HepG2 (cell line): ENCODE results near the gene NAV2. TPM values are rescaled to one million over a fixed set of nuclear protein-coding genes. Genes with fewer than 3 reads are reported as not detected.

ENCODE experiments used
- ATF6 ChIP-seq: sonication (generic); formaldehyde crosslinking; conservative IDR thresholded peaks from 2 replicates; pipeline ENCODE4 v1.4.0; 2020; ENCODE audit warnings: missing genetic modification reagents
- GMEB1 ChIP-seq: sonication (generic); formaldehyde crosslinking; IDR thresholded peaks from 2 replicates; pipeline ENCODE4 v1.5.1; 2020; ENCODE audit warnings: missing genetic modification reagents, mild to moderate bottlenecking, borderline replicate concordance
- HHEX ChIP-seq: IDR thresholded peaks from 2 replicates; pipeline ENCODE4 v1.6.1; 2016; ENCODE audit warnings: control low read depth
- NFYB ChIP-seq: sonication (generic); formaldehyde crosslinking; IDR thresholded peaks from 2 replicates; pipeline ENCODE4 v1.4.0; 2020; ENCODE audit warnings: missing genetic modification reagents
- REXO4 ChIP-seq: sonication (generic); formaldehyde crosslinking; IDR thresholded peaks from 2 replicates; pipeline ENCODE4 v1.8.0; 2022; ENCODE audit warnings: missing genetic modification reagents, mild to moderate bottlenecking, borderline replicate concordance
- SIN3B ChIP-seq: fragments of 150-350 bp; IDR thresholded peaks from 2 replicates; pipeline ENCODE4 v1.6.1; 2014; ENCODE audit warnings: low read length
- ZBED4 ChIP-seq: sonication (generic); formaldehyde crosslinking; IDR thresholded peaks from 2 replicates; pipeline ENCODE4 v1.4.0; 2020; ENCODE audit warnings: missing genetic modification reagents, borderline replicate concordance
- ZBTB2 ChIP-seq: sonication (generic); formaldehyde crosslinking; IDR thresholded peaks from 2 replicates; pipeline ENCODE4 v1.8.0; 2022; ENCODE audit warnings: low read depth, missing genetic modification reagents
- ZFP1 ChIP-seq: IDR thresholded peaks from 2 replicates; pipeline ENCODE4 v1.6.1; 2016
- ZNF17 ChIP-seq: sonication (generic); formaldehyde crosslinking; IDR thresholded peaks from 2 replicates; pipeline ENCODE4 v1.5.0; 2020; ENCODE audit warnings: mild to moderate bottlenecking, missing genetic modification reagents
- ZNF280B ChIP-seq: sonication (generic); formaldehyde crosslinking; IDR thresholded peaks from 2 replicates; pipeline ENCODE4 v1.5.0; 2020; ENCODE audit warnings: missing genetic modification reagents, mild to moderate bottlenecking, borderline replicate concordance
- ZNF33A ChIP-seq: sonication (generic); formaldehyde crosslinking; IDR thresholded peaks from 2 replicates; pipeline ENCODE4 v1.5.1; 2020; ENCODE audit warnings: missing genetic modification reagents, mild to moderate bottlenecking, moderate library complexity, borderline replicate concordance
- ZNF564 ChIP-seq: sonication (generic); formaldehyde crosslinking; IDR thresholded peaks from 2 replicates; pipeline ENCODE4 v1.8.1; 2023; ENCODE audit warnings: mild to moderate bottlenecking, missing genetic modification reagents
- ZNF576 ChIP-seq: sonication (generic); formaldehyde crosslinking; IDR thresholded peaks from 2 replicates; pipeline ENCODE4 v1.4.0; 2020; ENCODE audit warnings: mild to moderate bottlenecking, missing genetic modification reagents
- ZNF770 ChIP-seq: sonication (generic); formaldehyde crosslinking; IDR thresholded peaks from 2 replicates; pipeline ENCODE4 v1.5.0; 2020; ENCODE audit warnings: mild to moderate bottlenecking, missing genetic modification reagents
- ZNF792 ChIP-seq: IDR thresholded peaks from 2 replicates; pipeline ENCODE4 v1.6.1; 2016
- polyA plus RNA-seq, 8 experiments: library from polyadenylated mRNA; depleted of rRNA in 3 of 8; stranded (reverse) in 7 of 8; unstranded in 1 of 8; fragments of >200 nt; fragmentation: Illumina TruSeq in 4 of 8; extraction: Trizol in 4 of 8; gene quantifications; 2 replicates each; pipeline versions ENCODE4 v1.2.1 to v1.2.3, GENCODE V29; 2011 to 2016; ENCODE audit warnings: low read depth in 4 of 8, missing spikeins in 1 of 8, mixed read lengths in 1 of 8; ENCODE audit not compliant: insufficient read depth in 1 of 8
- total RNA-seq, 5 experiments: library from RNA; depleted of rRNA; stranded (reverse); fragments of >200 nt; fragmentation: Illumina TruSeq; extraction: Trizol; gene quantifications; 2 replicates each; pipeline ENCODE4 v1.2.3, GENCODE V29; 2016; ENCODE audit warnings: low read depth in 1 of 5

Gene NAV2
- total and polyA plus RNA-seq, 2 of the 13 experiments (the other 11 are each of a cell fraction or from before 2014, with no cell fraction given) = 9.3 to 34.6 TPM

- no peak for TF ChIP-seq ZNF564 (CRISPR knock-in tag)
- TF ChIP-seq ZBTB2 (CRISPR knock-in tag) = no peak
- TF ChIP-seq GMEB1 (CRISPR knock-in tag) = no peak
- no peak for TF ChIP-seq ZNF280B (CRISPR knock-in tag)
- no peak for TF ChIP-seq ZNF576 (CRISPR knock-in tag)
- no peak for TF ChIP-seq ZNF770 (CRISPR knock-in tag)
- TF ChIP-seq SIN3B = no peak
- TF ChIP-seq ATF6 (CRISPR knock-in tag) = no peak
- no peak for TF ChIP-seq ZFP1
- no peak for TF ChIP-seq REXO4 (CRISPR knock-in tag)
- TF ChIP-seq ZNF17 = no peak
- no peak for TF ChIP-seq ZBED4
- no peak for TF ChIP-seq NFYB (CRISPR knock-in tag)
- TF ChIP-seq ZNF33A (CRISPR knock-in tag) = 0 out of 2 replicates have a peak, but pooled peaks have one; percentile 23
- no peak for TF ChIP-seq ZNF792 (CRISPR knock-in tag)
- no peak for TF ChIP-seq HHEX (CRISPR knock-in tag)
Measured at GRCh38 chr11:20013346-20014066, 300.9 kb downstream of the NAV2 start (continued).
